Measurements from ENCODE around the gene GABBR2. TPM values are rescaled to one million over a fixed set of nuclear protein-coding genes. Genes with fewer than 3 reads are reported as not detected.

GABBR2 gene
- total RNA-seq, 1 experiment from 2014 or later, result 0.23 TPM

GRCh38 chr9:98635374-98635773, 73.4 kb downstream of the GABBR2 start:
- Mint-ChIP-seq H3K27me3 (ENCODE audit: insufficient read depth, unreplicated experiment) (peaks cover under 1% of the 10 kb centered on the region), H3K9me3 (ENCODE audit: unreplicated experiment) (no peaks in the 10 kb centered on the region), H3K27ac (ENCODE audit: unreplicated experiment) (no peak overlapping the region), H3K36me3 (ENCODE audit: insufficient read depth, unreplicated experiment) (no peaks in the 10 kb centered on the region), H3K4me1 (ENCODE audit: low read depth, unreplicated experiment) (no peaks in the 10 kb centered on the region), H3K4me3 (ENCODE audit: unreplicated experiment) (no peak overlapping the region)
- BruUV-seq (replicated peaks), result no TSS peak
- DNase-seq, result no peak
- Histone ChIP-seq H3K4me1 (no peaks in the 10 kb centered on the region), H3K36me3 (ENCODE audit: control insufficient read depth, insufficient read depth, low read length) (no peaks in the 10 kb centered on the region), H3K4me3 (ENCODE audit: low read depth, low read length) (no peak overlapping the region), H3K27me3 (replicated peaks; ENCODE audit: control insufficient read depth, insufficient read depth, low read length) (no peaks in the 10 kb centered on the region), H3K9me3 (no peaks in the 10 kb centered on the region)
- ChIA-PET POLR2A (no interaction called here), CTCF (no interaction called here)
- intact Hi-C loops (cut with micrococcal nuclease; ENCODE audit: unreplicated experiment), result no loop called here
- TF ChIP-seq CTCF (IDR thresholded peaks at IDR 0.05; ENCODE audit: insufficient read depth in 1 of 2, low read depth in 1 of 2, low read length in 1 of 2, severe bottlenecking in 1 of 2, unreplicated experiment in 1 of 2), result no peak

GRCh38 chr9:98634685-98635336, 73.9 kb downstream of the GABBR2 start:
- intact Hi-C loops (cut with micrococcal nuclease; ENCODE audit: unreplicated experiment), result no loop called here
- H3K36me3 ChIP-seq (ENCODE audit: control insufficient read depth, insufficient read depth, low read length), result no peaks in the 10 kb centered on the region
- no peaks in the 10 kb centered on the region for H3K9me3 ChIP-seq
- ChIA-PET POLR2A (no interaction called here), CTCF (no interaction called here)
- Mint-ChIP-seq H3K4me3 (ENCODE audit: unreplicated experiment) (no peak overlapping the region), H3K27ac (ENCODE audit: unreplicated experiment) (no peak overlapping the region), H3K36me3 (ENCODE audit: insufficient read depth, unreplicated experiment) (no peaks in the 10 kb centered on the region), H3K4me1 (ENCODE audit: low read depth, unreplicated experiment) (no peaks in the 10 kb centered on the region), H3K9me3 (ENCODE audit: unreplicated experiment) (no peaks in the 10 kb centered on the region), H3K27me3 (ENCODE audit: insufficient read depth, unreplicated experiment) (peaks cover 3% of the 10 kb centered on the region)
- H3K4me3 ChIP-seq (ENCODE audit: low read depth, low read length), result no peak overlapping the region
- TF ChIP-seq CTCF (IDR thresholded peaks at IDR 0.05; ENCODE audit: insufficient read depth in 1 of 2, low read depth in 1 of 2, low read length in 1 of 2, severe bottlenecking in 1 of 2, unreplicated experiment in 1 of 2), result no peak
- no peak for DNase-seq
- H3K4me1 ChIP-seq, result no peaks in the 10 kb centered on the region
- no peaks in the 10 kb centered on the region for H3K27me3 ChIP-seq (replicated peaks; ENCODE audit: control insufficient read depth, insufficient read depth, low read length)
- BruUV-seq (replicated peaks), result no TSS peak

- intact Hi-C loops (cut with micrococcal nuclease; ENCODE audit: unreplicated experiment), result no loop called here
- Mint-ChIP-seq H3K9me3 (ENCODE audit: unreplicated experiment) (no peaks in the 10 kb centered on the region), H3K4me1 (ENCODE audit: low read depth, unreplicated experiment) (no peaks in the 10 kb centered on the region), H3K4me3 (ENCODE audit: unreplicated experiment) (no peak overlapping the region), H3K27ac (ENCODE audit: unreplicated experiment) (no peak overlapping the region), H3K36me3 (ENCODE audit: insufficient read depth, unreplicated experiment) (no peaks in the 10 kb centered on the region), H3K27me3 (ENCODE audit: insufficient read depth, unreplicated experiment) (peaks cover 6% of the 10 kb centered on the region)
- H3K9me3 ChIP-seq, result no peaks in the 10 kb centered on the region
- no peak overlapping the region for H3K4me3 ChIP-seq (ENCODE audit: low read depth, low read length)
- no peaks in the 10 kb centered on the region for H3K36me3 ChIP-seq (ENCODE audit: control insufficient read depth, insufficient read depth, low read length)
- ChIA-PET CTCF (no interaction called here), POLR2A (no interaction called here)
- BruUV-seq (replicated peaks), result no TSS peak
- H3K4me1 ChIP-seq, result no peaks in the 10 kb centered on the region
- no peak for TF ChIP-seq CTCF (IDR thresholded peaks at IDR 0.05; ENCODE audit: insufficient read depth in 1 of 2, low read depth in 1 of 2, low read length in 1 of 2, severe bottlenecking in 1 of 2, unreplicated experiment in 1 of 2)
- H3K27me3 ChIP-seq (replicated peaks; ENCODE audit: control insufficient read depth, insufficient read depth, low read length), result no peaks in the 10 kb centered on the region
- no peak for DNase-seq
Measured at GRCh38 chr9:98632839-98633238, 75.9 kb downstream of the GABBR2 start.

Measured in Caco-2 (cell line).